K562 (cell line): ENCODE data around the gene DENND4C. TPM values are rescaled to one million over a fixed set of nuclear protein-coding genes. Genes with fewer than 3 reads are reported as not detected.

Source experiments
- ATAC-seq: fragments of 200-7000 bp; cut with Tn5 transposase; 3 replicates; pipeline ENCODE4 v1.9.1; 2020; ENCODE audit warnings: moderate library complexity
- BruUV-seq: library from RNA; stranded (reverse); fragments of 400-500 nt; replicated peaks from 2 replicates; lab custom pipeline; 2021; lab: Mats Ljungman, UMichigan
- CTCF ChIA-PET: fragments of 300-600 bp; formaldehyde crosslinking; extraction: SDS; loops from one replicate; lab custom pipeline; 2021; ENCODE audit warnings: low intra/inter-chr PET ratio; lab: Yijun Ruan, JAX
- POLR2A ChIA-PET: fragments of 300-600, 350-650 bp; sonication (Branson Sonifier 250); formaldehyde crosslinking; extraction: SDS; loops from one replicate; lab custom pipeline; 2021; ENCODE audit warnings: antibody characterized with exemption, inconsistent platforms; lab: Yijun Ruan, JAX
- DNase-seq, 4 experiments: peaks; one replicate each; pipeline versions ENCODE4 v3.0.0 to v3.0.0-alpha.2; 2011 to 2018; ENCODE audit warnings: low spot score in 3 of 4, mixed read lengths in 3 of 4; ENCODE audit errors: extremely low read depth in 1 of 4
- FAIRE-seq: peaks from 2 replicates; lab custom pipeline; 2011; peaks lifted over from hg19 to GRCh38; lab: Jason Lieb, UNC
- H2AFZ ChIP-seq: 2 replicates; pipeline ENCODE4 v1.6.0; 2011; ENCODE audit warnings: low read depth, low read length, control low read depth, inconsistent platforms
- H3K27ac ChIP-seq: fragments of 200-600 bp; 3 replicates; pipeline ENCODE4 v1.8.0; 2011; ENCODE audit warnings: low read depth, mild to moderate bottlenecking, control low read depth, inconsistent platforms, low read length, moderate library complexity, mixed read lengths; ENCODE audit errors: extremely low read depth
- H3K27me3 ChIP-seq, 2 experiments: fragments of 300-600 bp in 1 of 2; 2 replicates in 1 of 2; 3 replicates in 1 of 2; pipeline versions ENCODE4 v1.6.0 to v1.8.0; 2011; ENCODE audit warnings: inconsistent platforms in 2 of 2, low read length in 2 of 2, mild to moderate bottlenecking in 1 of 2, mixed read lengths in 1 of 2, moderate library complexity in 1 of 2; ENCODE audit not compliant: control insufficient read depth in 2 of 2, insufficient read depth in 2 of 2
- H3K36me3 ChIP-seq: fragments of 300-600 bp; 3 replicates; pipeline ENCODE4 v1.8.0; 2011; ENCODE audit warnings: mild to moderate bottlenecking, low read length, inconsistent platforms; ENCODE audit not compliant: control insufficient read depth, insufficient read depth
- H3K4me1 ChIP-seq, 2 experiments: fragments of 200-600 bp in 1 of 2; replicated peaks in 1 of 2; 2 replicates in 1 of 2; 3 replicates in 1 of 2; pipeline versions ENCODE4 v1.5.1 to v1.8.0; 2011; ENCODE audit warnings: inconsistent platforms in 2 of 2, low read length in 2 of 2, mild to moderate bottlenecking in 1 of 2, mixed read lengths in 1 of 2, moderate library complexity in 1 of 2; ENCODE audit not compliant: control insufficient read depth in 2 of 2, insufficient read depth in 2 of 2
- H3K4me2 ChIP-seq: 2 replicates; pipeline ENCODE4 v1.6.1; 2011; ENCODE audit warnings: low read length, control low read depth, inconsistent platforms, mixed read lengths; ENCODE audit not compliant: insufficient read depth
- H3K4me3 ChIP-seq: fragments of 200-600 bp; sonication (generic), shearing (Covaris generic); 2 replicates; pipeline ENCODE4 v1.5.1; 2016; ENCODE audit warnings: control low read depth, inconsistent platforms
- H3K79me2 ChIP-seq: fragments of 200-600 bp; 3 replicates; pipeline ENCODE4 v1.8.0; 2011; ENCODE audit warnings: low read length, inconsistent platforms; ENCODE audit not compliant: control insufficient read depth, insufficient read depth
- H3K9ac ChIP-seq, 2 experiments: 2 replicates each; pipeline versions ENCODE4 v1.6.0 to v1.6.1; 2011; ENCODE audit warnings: low read depth in 2 of 2, low read length in 2 of 2, control low read depth in 1 of 2, inconsistent platforms in 1 of 2, mild to moderate bottlenecking in 1 of 2, mixed read lengths in 1 of 2; ENCODE audit not compliant: insufficient read depth in 1 of 2
- H3K9me1 ChIP-seq: one replicate; pipeline ENCODE4 v1.6.0; 2011; ENCODE audit warnings: inconsistent platforms, mild to moderate bottlenecking, low read length, moderate library complexity; ENCODE audit not compliant: control insufficient read depth, insufficient read depth
- H3K9me3 ChIP-seq: replicated peaks from 2 replicates; pipeline ENCODE4 v1.5.1; 2011; ENCODE audit warnings: low read depth, low read length, inconsistent platforms; ENCODE audit not compliant: control insufficient read depth, insufficient read depth
- H4K20me1 ChIP-seq: replicated peaks from 2 replicates; pipeline ENCODE4 v1.6.1; 2011; ENCODE audit warnings: low read length, inconsistent platforms, mixed read lengths; ENCODE audit not compliant: control insufficient read depth, insufficient read depth
- ADNP ChIP-seq: fragments of 200-800 bp; sonication (Bioruptor generic); IDR thresholded peaks from 2 replicates; pipeline ENCODE4 v1.6.1; 2016; ENCODE audit warnings: missing genetic modification characterization, missing compliant biosample characterization
- CHD2 ChIP-seq: IDR thresholded peaks from 2 replicates; pipeline ENCODE4 v1.6.1; 2011; ENCODE audit warnings: low read depth, low read length
- DIDO1 ChIP-seq: fragments of 450-650 bp; IDR thresholded peaks from 2 replicates; pipeline ENCODE4 v1.6.1; 2016; ENCODE audit warnings: low read depth, missing biosample characterization, missing genetic modification characterization
- FOXJ2 ChIP-seq: fragments of 200-800 bp; sonication (Bioruptor generic); IDR thresholded peaks from 2 replicates; pipeline ENCODE4 v1.6.1; 2016; ENCODE audit warnings: missing genetic modification characterization, missing compliant biosample characterization
- HDAC2 ChIP-seq: fragments of 450-650 bp; IDR thresholded peaks from 2 replicates; pipeline ENCODE4 v1.6.1; 2016; ENCODE audit warnings: mild to moderate bottlenecking
- IFI16 ChIP-seq: fragments of 250-450 bp; sonication (Bioruptor Pico); IDR thresholded peaks from 2 replicates; pipeline ENCODE4 v2.1.2; 2022; ENCODE audit warnings: mild to moderate bottlenecking, inconsistent platforms
- POLR2A ChIP-seq: fragments of 450-650 bp; conservative IDR thresholded peaks from 2 replicates; pipeline ENCODE4 v1.6.1; 2016
- POLR2H ChIP-seq: IDR thresholded peaks from 2 replicates; pipeline ENCODE4 v1.6.1; 2016; ENCODE audit warnings: missing genetic modification characterization, low read depth, mild to moderate bottlenecking, control low read depth, missing compliant biosample characterization, moderate library complexity
- SREBF2 ChIP-seq: sonication (generic); formaldehyde crosslinking; IDR thresholded peaks from 2 replicates; pipeline ENCODE4 v1.4.0; 2020; ENCODE audit warnings: mild to moderate bottlenecking, missing genetic modification reagents
- TAF9B ChIP-seq: fragments of 450-650 bp; IDR thresholded peaks from 2 replicates; pipeline ENCODE4 v1.6.1; 2018; ENCODE audit warnings: mild to moderate bottlenecking; ENCODE audit not compliant: partially characterized antibody
- ZBTB8A ChIP-seq: fragments of 450-650 bp; IDR thresholded peaks from 2 replicates; pipeline ENCODE4 v1.6.1; 2018; ENCODE audit warnings: mild to moderate bottlenecking, moderate library complexity; ENCODE audit not compliant: partially characterized antibody
- ZNF134 ChIP-seq: fragments of 250-450 bp; sonication (Bioruptor Pico); conservative IDR thresholded peaks from 2 replicates; pipeline ENCODE4 v1.4.0; 2020
- ZNF140 ChIP-seq: fragments of 250-450 bp; sonication (Bioruptor Pico); IDR thresholded peaks from 2 replicates; pipeline ENCODE4 v1.8.0; 2021; ENCODE audit warnings: moderate library complexity, mild to moderate bottlenecking, inconsistent platforms
- WGBS: fragments of 100-300 bp; shearing (Covaris generic); methylation state at CpG from one replicate; pipeline ENCODE4 v1.1.6; 2016; ENCODE audit warnings: low coverage, mixed read lengths; ENCODE audit not compliant: insufficient coverage; ENCODE audit errors: missing lambda C conversion rate; 5-methylcytosine and 5-hydroxymethylcytosine counted together
- in situ Hi-C: fragments of 300-500 bp; cut with MboI; formaldehyde crosslinking; loops from 4 replicates; pipeline ENCODE4 v1.15.0; 2018; ENCODE audit warnings: inconsistent platforms, mixed read lengths
- intact Hi-C: fragments of 100-400 bp; cut with micrococcal nuclease; formaldehyde crosslinking; loops from 2 replicates; pipeline ENCODE4 v1.14.2; 2022
- polyA plus RNA-seq, 8 experiments: library from polyadenylated mRNA; depleted of rRNA in 4 of 8; stranded (reverse) in 5 of 8; unstranded in 3 of 8; fragments of >200 nt; fragmentation: Nextera tagmentation in 2 of 8; fragmentation: Illumina TruSeq in 1 of 8; extraction: Ambion mirVana in 2 of 8; extraction: Trizol in 1 of 8; gene quantifications; 2 replicates each; pipeline versions ENCODE4 v1.2.1 to v1.2.3, GENCODE V29; 2011 to 2014; ENCODE audit warnings: inconsistent platforms in 1 of 8, missing spikeins in 1 of 8
- total RNA-seq, 7 experiments: library from RNA; depleted of rRNA in 6 of 7; stranded (reverse); fragments of >200 nt in 6 of 7; fragmentation: Illumina TruSeq in 2 of 7; extraction: Trizol in 2 of 7; gene quantifications; 2 replicates each; pipeline versions ENCODE4 v1.2.1 to v1.2.3, GENCODE V29; 2011 to 2021; ENCODE audit warnings: low replicate concordance in 1 of 7
- TF ChIP-seq, protein P1 (sequence below): sonication (generic); formaldehyde crosslinking; IDR thresholded peaks from 2 replicates; pipeline ENCODE4 v1.8.1; 2022; ENCODE audit warnings: missing genetic modification reagents
- TF ChIP-seq, protein P2 (sequence below): fragments of 250-450 bp; sonication (Bioruptor Pico); IDR thresholded peaks from 2 replicates; pipeline ENCODE4 v1.4.0; 2020; ENCODE audit warnings: mild to moderate bottlenecking, moderate library complexity

DENND4C gene
- total and polyA plus RNA-seq, 9 of the 15 experiments (the other 6 are each of a cell fraction or from before 2014, with no cell fraction given): 4.8 to 31.8 (median 13.9) TPM

DNA sequence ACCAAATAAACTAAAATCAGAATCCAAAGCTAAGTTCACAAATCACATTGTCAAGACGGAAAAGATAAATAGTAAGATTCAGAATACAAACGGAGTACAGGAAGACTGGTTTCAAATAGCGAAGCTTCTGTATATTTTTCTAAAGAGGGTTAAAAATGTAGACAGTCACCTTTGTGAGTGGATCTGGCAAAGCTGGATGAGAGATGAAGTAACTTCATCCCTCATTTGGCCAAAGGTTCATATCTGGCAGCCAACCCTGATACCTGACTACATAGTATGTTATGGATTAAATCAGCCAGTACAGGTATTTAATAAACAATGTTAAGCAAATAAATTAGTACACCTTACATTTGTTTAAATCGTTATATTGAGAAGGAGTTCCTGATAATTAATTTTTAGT is 21.3 kb upstream of the DENND4C start:
- intact Hi-C loops (no loop called here), in situ Hi-C loops (no loop called here)
- WGBS: 25% methylated on average over 4 of the region's 4 CpGs
- Histone ChIP-seq H3K36me3 (no peaks in the 10 kb centered on the region), H3K9me1 (no peaks in the 10 kb centered on the region), H2AFZ (no peak overlapping the region), H3K79me2 (no peaks in the 10 kb centered on the region), H3K9me3 (no peaks in the 10 kb centered on the region), H3K4me1 (no peaks in the 10 kb centered on the region), H3K4me3 (no peak overlapping the region), H3K27ac (no peak overlapping the region), H3K9ac (no peak overlapping the region), H3K27me3 (no peaks in the 10 kb centered on the region), H4K20me1 (no peaks in the 10 kb centered on the region), H3K4me2 (no peak overlapping the region)
- ChIA-PET POLR2A (no interaction called here), CTCF (no interaction called here)
- no peak for FAIRE-seq
- TF ChIP-seq TAF9B: no peak
- TF ChIP-seq HDAC2: no peak
- TF ChIP-seq ADNP (tag): no peak
- no peak for TF ChIP-seq FOXJ2 (tag)
- TF ChIP-seq CHD2: no peak
- no peak for TF ChIP-seq ZNF134
- no peak for TF ChIP-seq SREBF2 (CRISPR knock-in tag)
- TF ChIP-seq IFI16 (CRISPR knock-in tag): no peak
- no peak for ATAC-seq
- no peak for DNase-seq
- no TSS peak for BruUV-seq

DNA sequence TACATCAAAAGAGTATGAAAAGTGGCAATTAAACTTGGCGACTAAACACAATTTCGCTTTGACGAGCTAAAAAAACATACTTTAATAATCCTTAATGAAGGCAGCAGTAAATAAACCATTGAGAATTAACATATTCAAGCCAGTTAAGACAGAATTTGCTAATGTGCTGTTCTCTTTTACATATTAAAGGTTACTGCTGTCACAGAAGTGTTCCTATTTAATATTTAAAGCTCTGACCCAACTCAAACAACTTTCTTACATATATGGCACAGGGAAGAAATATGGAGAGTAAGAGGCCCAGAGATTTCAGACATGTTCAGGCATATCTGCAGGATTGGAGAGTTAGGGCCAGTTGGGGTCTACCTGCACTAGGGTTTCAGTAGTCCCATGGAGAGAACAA is 16.7 kb upstream of the DENND4C start:
- DNase-seq (no peak), ATAC-seq (no peak), FAIRE-seq (no peak)
- ChIA-PET POLR2A (interaction anchor here (0.7 kb wide), 1 partner anchor 12 kb away, joined by 3 read pairs; no protein-coding TSS in a partner anchor), CTCF (no interaction called here)
- Histone ChIP-seq H3K4me2 (no peak overlapping the region), H3K9me3 (no peaks in the 10 kb centered on the region), H3K9me1 (no peaks in the 10 kb centered on the region), H3K4me3 (no peak overlapping the region), H3K36me3 (no peaks in the 10 kb centered on the region), H3K27me3 (no peaks in the 10 kb centered on the region), H4K20me1 (no peaks in the 10 kb centered on the region), H3K4me1 (peaks cover 0 to 9% of the 10 kb centered on the region in 2 experiments; a peak in 3 of 5 replicates), H3K79me2 (no peaks in the 10 kb centered on the region), H3K9ac (no peak overlapping the region), H3K27ac (no peak overlapping the region), H2AFZ (no peak overlapping the region)
- intact Hi-C loops (no loop called here), in situ Hi-C loops (no loop called here)
- 69% methylated on average over 3 of the region's 3 CpGs for WGBS
- BruUV-seq: no TSS peak
- TF ChIP-seq, protein P1, sequence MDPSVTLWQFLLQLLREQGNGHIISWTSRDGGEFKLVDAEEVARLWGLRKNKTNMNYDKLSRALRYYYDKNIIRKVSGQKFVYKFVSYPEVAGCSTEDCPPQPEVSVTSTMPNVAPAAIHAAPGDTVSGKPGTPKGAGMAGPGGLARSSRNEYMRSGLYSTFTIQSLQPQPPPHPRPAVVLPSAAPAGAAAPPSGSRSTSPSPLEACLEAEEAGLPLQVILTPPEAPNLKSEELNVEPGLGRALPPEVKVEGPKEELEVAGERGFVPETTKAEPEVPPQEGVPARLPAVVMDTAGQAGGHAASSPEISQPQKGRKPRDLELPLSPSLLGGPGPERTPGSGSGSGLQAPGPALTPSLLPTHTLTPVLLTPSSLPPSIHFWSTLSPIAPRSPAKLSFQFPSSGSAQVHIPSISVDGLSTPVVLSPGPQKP (CRISPR knock-in tag): no peak
- TF ChIP-seq ZNF140 (CRISPR knock-in tag): no peak
- no peak for TF ChIP-seq ZBTB8A
- TF ChIP-seq POLR2A: no peak
- no peak for TF ChIP-seq DIDO1 (tag)
- TF ChIP-seq POLR2H (tag): no peak
- TF ChIP-seq, protein P2, sequence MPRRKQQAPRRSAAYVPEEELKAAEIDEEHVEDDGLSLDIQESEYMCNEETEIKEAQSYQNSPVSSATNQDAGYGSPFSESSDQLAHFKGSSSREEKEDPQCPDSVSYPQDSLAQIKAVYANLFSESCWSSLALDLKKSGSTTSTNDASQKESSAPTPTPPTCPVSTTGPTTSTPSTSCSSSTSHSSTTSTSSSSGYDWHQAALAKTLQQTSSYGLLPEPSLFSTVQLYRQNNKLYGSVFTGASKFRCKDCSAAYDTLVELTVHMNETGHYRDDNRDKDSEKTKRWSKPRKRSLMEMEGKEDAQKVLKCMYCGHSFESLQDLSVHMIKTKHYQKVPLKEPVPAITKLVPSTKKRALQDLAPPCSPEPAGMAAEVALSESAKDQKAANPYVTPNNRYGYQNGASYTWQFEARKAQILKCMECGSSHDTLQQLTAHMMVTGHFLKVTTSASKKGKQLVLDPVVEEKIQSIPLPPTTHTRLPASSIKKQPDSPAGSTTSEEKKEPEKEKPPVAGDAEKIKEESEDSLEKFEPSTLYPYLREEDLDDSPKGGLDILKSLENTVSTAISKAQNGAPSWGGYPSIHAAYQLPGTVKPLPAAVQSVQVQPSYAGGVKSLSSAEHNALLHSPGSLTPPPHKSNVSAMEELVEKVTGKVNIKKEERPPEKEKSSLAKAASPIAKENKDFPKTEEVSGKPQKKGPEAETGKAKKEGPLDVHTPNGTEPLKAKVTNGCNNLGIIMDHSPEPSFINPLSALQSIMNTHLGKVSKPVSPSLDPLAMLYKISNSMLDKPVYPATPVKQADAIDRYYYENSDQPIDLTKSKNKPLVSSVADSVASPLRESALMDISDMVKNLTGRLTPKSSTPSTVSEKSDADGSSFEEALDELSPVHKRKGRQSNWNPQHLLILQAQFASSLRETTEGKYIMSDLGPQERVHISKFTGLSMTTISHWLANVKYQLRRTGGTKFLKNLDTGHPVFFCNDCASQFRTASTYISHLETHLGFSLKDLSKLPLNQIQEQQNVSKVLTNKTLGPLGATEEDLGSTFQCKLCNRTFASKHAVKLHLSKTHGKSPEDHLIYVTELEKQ (CRISPR knock-in tag): no peak
